Measurements from ENCODE around the gene COL24A1.

DNA sequence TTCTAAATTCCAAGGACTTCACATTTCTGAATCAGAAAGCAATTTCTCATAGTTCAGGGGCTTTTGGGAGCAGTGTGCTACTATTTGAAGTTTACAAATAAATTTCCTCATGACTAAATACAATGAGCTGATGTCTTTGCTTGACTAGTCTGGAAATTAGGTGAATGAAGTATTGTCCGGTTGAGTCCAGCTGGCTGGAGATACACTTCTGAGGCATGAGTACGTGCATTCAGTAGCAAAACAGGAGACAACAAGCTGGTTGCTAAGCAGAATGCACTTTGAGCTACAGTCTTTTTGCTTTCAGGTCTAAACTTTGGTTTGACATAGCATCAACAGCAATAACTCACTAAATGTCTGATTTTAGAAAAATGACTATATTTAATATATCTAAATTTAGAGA lies 475.5 kb downstream of the COL24A1 start:
- TF ChIP-seq, protein P1, sequence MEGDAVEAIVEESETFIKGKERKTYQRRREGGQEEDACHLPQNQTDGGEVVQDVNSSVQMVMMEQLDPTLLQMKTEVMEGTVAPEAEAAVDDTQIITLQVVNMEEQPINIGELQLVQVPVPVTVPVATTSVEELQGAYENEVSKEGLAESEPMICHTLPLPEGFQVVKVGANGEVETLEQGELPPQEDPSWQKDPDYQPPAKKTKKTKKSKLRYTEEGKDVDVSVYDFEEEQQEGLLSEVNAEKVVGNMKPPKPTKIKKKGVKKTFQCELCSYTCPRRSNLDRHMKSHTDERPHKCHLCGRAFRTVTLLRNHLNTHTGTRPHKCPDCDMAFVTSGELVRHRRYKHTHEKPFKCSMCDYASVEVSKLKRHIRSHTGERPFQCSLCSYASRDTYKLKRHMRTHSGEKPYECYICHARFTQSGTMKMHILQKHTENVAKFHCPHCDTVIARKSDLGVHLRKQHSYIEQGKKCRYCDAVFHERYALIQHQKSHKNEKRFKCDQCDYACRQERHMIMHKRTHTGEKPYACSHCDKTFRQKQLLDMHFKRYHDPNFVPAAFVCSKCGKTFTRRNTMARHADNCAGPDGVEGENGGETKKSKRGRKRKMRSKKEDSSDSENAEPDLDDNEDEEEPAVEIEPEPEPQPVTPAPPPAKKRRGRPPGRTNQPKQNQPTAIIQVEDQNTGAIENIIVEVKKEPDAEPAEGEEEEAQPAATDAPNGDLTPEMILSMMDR (IDR thresholded peaks at IDR 0.05): no peak
- TF ChIP-seq POLR2AphosphoS5 (IDR thresholded peaks at IDR 0.05) (no peak), EP300 (IDR thresholded peaks at IDR 0.05) (no peak)
